GM19193 (cell line): Measurements from ENCODE around the gene HTRA2.

Experiments used
- POLR2A ChIP-seq: IDR thresholded peaks from 4 replicates; pipeline ENCODE4 v1.6.1; 2011; ENCODE audit not compliant: insufficient read depth, insufficient read length; ENCODE audit errors: extremely low read depth

Gene HTRA2

GRCh38 chr2:74529357-74530238, at the start of gene HTRA2, which contains the start of gene AUP1:
Gene HTRA2, plus strand, starts transcription at chr2:74529933. Its CDS starts 74 bp downstream, at chr2:74530007.
Gene AUP1, minus strand, starts transcription at chr2:74529706. Its CDS starts 77 bp downstream, at chr2:74529629.
- TF ChIP-seq POLR2A, result peak; percentile 98

GRCh38 chr2:74481431-74481830, 48.3 kb upstream of the HTRA2 start:
- TF ChIP-seq POLR2A, result no peak

DNA sequence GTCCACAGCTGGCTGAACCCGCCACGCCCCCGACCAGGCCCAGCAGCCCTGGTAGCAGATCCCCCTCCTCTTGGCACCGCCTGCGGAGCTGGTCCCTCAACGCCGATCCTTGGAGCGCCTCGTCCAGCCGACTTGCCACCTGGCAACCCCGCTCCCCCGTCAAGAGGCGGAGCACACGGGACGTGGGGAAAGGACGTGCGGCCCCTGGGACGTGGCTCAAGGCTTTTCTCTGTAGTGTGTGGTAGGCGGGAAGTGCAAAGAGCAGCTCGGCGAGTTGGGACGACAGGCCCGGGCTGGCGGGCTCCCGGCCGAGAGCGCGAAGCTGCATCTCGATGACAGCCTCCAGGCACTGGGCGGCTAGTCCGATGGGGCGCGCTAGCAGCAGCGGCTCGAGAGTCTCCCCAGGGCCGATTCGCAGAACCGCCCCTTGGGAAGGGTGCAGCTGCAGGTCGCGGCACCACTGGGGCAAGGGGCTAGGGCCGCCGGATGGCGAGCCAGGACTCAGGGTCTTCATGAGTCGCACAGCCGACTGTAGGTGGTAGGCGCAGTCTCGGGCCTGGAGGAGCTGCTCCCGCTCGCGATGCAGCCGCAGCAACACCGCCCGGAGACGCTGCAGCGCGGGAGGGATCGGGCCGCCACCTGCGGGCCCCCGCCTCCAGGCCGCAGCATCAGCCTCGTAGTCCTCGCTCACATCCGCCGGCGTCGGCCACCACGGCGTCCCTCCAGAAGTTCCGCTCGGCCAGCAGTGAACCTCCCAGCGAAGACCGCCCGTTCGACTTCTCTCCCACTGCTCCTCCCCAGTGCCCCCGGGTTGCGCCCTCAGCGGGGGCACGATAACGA, 47.6 kb upstream of the HTRA2 start:
- TF ChIP-seq POLR2A, result no peak

DNA sequence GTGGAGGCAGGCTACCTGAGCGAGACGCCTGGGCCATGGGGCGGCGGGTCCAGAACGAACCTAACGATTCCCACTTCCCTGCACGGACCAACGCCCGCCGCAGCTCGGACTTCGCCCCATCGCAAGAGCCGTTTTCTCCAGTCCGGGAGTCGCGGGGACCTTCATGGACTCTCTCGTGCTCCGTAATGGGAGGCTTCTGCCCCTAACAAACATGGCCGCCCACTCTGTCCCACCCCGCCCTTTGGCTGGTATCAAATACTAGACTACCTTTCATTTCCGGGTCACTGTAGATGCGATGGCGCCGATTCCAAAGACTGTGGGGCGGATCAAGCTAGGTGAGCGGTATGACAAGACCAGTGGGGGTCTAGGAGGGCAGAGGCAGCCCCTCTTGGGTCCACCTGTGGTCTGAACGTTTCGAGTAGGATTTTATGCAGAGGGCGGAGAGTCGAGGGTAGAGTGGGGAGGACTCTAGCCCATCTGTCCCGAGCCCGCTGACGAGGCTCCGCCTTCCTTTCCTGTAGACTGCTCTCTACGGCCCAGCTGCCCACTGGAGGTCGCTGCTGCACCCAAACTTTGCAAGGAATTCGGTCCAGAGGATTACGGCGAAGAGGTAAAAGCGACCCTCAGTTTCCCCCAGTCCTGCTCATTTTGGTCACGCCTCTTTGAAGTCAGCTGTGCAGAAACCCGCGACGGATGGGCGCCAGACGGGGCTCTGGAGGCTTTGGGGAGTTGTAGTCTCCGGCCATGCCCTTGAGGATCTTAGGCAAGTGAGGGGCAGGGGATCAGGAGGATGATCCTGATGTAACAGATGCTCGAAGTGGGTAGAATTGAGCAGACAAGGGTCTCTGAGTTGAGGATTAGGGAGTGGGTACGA, 46.7 kb upstream of the HTRA2 start, which contains the start of the genes CCDC142 and TTC31:
Gene CCDC142, minus strand, starts transcription at position 198 of the 874 bp plus-strand sequence. Its CDS starts 161 bp downstream, at position 37.
Gene TTC31, plus strand, starts transcription at position 281 of the 874 bp plus-strand sequence. Its CDS starts 15 bp downstream, at position 296.
- peak; percentile 79 for TF ChIP-seq POLR2A

GRCh38 chr2:74486141-74486540, 43.6 kb upstream of the HTRA2 start:
- no peak for TF ChIP-seq POLR2A

GRCh38 chr2:74488643-74489481, 40.9 kb upstream of the HTRA2 start:
- TF ChIP-seq POLR2A, result no peak

DNA sequence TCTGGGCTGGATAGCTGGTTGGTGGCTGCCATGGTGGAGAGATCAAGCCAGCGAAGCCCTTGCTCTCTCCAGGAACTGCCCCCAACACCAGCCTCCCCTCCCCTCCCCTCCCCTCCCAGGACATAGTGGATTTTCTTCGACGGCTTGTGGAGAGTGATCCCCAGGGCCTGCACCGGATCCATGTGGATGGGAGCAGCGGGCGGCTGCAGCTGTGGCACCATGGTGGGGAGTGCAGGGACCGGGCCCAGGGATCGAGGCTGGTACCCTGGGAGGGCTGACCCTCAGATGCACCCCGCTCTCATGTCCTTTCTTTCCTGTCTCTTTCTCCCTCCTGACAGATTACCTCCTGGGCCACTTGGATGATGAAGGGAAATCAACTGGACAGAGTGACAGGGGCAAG, 39.8 kb upstream of the HTRA2 start:
- TF ChIP-seq POLR2A, result no peak

- no peak for TF ChIP-seq POLR2A
Observed at GRCh38 chr2:74491648-74492544, 37.8 kb upstream of the HTRA2 start.

DNA sequence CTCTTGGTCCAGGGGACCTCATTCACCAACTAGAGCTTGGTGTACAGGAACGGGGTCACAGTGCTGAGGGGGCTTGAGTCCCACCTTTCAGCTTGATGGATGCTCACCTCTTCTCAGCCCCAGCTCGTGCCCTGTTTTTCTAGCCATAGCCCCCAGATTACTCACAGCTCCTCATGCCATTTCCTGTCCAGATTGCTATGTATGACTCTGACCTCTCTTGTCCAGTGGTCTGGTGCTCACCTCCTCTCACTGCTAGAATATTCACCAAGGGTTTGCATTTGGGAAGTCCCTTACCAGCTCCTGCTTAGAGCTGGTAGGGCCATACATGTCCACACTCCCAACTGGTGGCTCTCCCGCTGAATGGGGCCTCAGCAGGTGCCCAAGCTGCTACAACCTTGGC, 36.2 kb upstream of the HTRA2 start:
- TF ChIP-seq POLR2A, result no peak

DNA sequence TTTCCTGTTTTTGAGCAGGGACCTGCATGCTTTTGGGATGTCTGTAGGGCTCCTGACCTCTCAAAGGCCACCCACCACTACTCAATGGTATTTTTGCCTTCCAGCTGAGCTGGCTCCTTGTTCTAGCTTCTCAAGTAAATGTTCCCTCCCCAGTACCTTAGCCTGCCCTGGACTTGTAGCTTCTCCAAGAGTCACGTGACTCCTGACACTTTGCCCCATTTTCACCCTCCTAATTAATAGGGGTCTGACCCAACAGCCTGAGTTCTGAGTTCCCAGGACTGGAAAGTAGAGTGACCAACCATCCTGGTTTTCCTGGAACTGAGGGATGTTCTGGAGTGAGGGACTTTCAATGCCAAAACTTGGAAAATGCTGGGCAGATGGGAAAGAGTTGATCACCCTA, 34.3 kb upstream of the HTRA2 start:
- no peak for TF ChIP-seq POLR2A

GRCh38 chr2:74496997-74497776, 32.5 kb upstream of the HTRA2 start:
- TF ChIP-seq POLR2A, result no peak
